CD4-positive, alpha-beta T cell treated with Interleukin-12 subunit alpha and Interleukin-12 subunit beta, for 1 hour (primary cell): ENCODE data around the gene GTF2IRD1.
A peak's percentile ranks its signal among the peaks of the same experiment; 100 is the strongest.

Experiments used
- DNase-seq: peaks from one replicate; pipeline ENCODE4 v3.0.0-alpha.2; 2020

Gene GTF2IRD1

DNA sequence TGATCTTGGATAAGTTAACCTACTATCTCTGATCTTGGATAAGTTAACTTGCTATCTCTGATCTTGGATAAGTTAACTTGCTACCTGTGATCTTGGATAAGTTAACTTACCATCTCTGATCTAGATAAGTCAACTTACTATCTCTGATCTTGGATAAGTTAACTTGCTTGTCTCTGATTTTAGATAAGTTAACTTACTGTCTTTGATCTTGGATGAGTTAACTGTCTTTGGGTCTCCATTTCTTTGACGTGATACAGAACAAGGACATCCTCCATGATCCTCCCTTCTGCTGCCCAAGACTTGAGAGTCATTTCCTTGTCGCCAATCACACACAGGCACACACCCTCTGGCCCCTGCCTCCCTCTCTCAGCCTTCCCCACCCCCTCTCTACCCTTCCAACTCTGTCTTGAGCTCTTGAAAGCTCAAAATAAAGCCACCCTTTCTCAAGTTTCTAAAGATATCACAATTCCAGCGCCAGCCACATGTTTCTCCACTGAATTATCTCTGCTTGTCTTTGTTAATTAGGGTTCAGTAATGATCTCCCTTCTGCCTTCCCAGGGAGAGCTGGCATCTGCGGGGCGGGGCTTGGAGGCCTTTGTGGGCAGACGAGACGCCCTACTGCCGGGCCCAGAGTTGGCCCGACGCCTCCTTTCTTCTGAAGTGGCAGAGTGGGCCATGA lies 118.7 kb downstream of the GTF2IRD1 start:
- no peak for DNase-seq

DNA sequence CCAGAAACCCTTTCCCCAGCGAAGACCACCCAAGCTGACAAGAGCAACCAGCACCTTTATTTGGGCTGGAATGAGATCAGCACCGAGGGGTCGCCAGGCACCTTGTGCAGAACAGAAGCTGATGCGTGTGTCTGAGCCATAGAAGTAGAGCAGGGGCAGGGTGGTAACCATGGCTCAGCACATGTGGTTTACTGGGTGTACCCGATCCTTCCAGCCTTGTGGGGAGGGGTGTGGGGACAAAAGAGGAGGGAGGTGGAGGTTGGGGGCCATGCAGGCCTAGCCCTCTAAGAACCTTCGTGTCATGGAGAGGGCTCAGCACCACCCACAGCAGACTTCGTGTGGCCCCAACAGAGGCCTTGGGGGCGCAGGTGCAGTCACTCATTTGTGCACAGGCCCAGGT lies 119.8 kb downstream of the GTF2IRD1 start:
- DNase-seq = no peak

DNA sequence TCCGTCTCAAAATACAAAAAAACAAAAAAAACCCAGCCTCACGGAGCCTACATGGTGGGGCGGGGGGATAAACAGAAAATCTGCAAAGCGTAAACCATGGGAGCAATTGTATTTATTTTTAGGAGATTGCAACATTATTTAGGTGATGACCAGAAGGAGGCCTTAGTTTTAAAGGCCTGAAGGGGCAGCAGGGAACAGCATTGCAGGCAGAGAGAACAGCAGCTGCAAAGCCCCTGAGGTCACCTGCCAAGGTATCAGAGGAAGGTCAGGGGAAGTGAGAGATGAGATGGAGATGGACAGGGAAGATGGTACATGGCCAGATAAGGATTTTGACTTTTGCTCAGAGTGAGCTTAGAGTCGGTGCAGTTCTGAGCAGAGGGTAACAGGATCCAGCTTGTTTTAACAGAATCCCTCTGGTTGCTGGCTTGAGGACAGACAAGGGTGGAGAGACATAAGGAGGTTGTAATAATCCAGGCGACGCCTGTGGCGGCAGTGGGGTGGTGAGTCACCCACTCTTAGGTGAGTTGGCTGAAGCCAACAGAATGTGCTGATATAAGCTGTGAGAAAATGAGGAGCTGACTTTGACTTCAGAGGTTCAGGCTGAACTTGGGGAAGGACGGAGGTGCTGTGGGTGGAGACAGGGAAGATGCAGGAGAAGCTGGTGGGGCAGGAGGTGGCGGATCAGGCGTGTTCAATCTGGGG lies 121.5 kb downstream of the GTF2IRD1 start:
- no peak for DNase-seq

DNA sequence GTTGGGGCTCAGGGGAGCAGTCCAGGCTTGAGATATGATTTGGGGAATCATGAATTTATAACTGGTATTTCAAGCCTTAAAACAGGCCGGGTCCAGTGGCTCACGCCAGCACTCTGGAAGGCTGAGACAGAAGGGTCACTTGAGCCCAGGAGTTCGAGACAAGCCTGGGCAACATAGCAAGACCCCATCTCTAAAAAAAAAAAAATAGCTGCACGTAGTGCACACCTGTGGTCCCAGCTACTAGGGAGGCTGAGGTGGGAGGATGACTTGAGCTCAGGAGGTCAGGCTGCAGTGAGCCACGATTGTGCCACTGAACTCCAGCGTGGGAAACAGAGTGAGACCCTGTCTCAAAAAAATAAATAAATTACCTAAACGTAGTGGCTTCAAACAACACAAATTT lies 122.1 kb downstream of the GTF2IRD1 start:
- no peak for DNase-seq

DNA sequence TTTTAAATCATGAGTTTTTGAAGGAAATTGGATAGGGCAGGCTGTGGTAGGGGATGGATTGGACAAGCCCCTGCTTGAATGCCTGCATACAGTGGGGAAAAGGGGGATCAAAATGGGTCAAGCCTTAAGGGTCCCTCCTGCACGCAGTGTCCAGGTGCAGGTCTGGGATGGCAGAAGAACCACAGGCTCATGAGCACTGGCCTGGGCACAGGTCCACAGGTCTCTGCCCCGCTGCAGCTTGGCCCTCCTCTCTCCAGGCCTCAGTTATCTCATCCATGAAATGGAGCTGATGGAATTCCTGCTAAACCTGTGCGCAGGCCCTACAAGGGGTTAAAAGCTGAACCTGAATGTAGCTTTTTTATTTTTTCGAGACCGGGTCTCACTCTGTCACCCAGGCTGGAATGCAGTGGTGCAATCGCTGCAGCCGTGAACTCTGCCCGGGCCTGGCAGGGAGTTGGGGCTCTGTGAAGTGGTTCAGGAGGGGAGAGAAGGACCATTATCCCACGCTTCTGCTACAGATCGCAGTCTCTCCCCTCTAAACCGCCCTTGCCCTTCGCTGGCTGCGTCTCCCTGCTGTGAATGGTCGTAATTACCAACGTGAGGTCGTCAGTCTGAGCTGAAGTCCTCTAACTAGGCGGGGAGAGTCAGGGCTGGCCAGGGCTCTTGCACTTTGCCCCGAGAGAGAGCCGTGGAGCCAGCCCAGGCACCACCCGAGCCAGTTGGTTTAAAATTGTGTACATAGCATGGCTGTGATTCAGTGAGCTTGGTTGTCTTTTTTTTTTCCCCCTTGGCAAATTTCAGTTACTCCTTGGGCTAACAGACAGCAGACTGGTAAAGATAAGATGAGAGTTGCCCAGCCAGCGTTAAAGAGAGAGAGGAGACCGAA lies 126.3 kb downstream of the GTF2IRD1 start:
- no peak for DNase-seq

DNA sequence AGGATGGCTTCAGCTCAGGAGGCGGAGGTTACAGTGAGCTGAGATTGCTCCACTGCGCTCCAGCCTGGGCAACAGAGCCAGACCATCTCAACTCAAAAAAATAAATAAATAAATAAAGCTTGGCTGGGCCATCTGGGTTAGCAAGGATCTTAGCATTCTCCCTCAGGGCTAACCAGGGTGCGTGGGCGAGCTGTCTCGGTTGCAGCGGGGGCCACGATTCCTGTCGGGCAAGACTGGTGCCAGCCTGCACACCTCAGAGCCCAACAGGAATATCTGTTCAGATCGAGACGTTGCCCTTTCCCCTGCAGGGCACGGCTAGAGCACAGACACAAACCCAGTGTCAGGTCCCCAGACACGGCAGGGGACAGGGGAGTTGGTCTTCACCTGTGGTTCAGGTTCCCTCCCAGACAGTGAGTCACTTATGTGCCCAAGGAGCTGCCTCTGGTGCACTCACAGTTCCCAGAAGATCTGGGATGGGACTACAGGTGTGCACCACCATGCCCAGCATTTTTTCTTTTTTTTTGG lies 128.3 kb downstream of the GTF2IRD1 start:
- DNase-seq = no peak

DNA sequence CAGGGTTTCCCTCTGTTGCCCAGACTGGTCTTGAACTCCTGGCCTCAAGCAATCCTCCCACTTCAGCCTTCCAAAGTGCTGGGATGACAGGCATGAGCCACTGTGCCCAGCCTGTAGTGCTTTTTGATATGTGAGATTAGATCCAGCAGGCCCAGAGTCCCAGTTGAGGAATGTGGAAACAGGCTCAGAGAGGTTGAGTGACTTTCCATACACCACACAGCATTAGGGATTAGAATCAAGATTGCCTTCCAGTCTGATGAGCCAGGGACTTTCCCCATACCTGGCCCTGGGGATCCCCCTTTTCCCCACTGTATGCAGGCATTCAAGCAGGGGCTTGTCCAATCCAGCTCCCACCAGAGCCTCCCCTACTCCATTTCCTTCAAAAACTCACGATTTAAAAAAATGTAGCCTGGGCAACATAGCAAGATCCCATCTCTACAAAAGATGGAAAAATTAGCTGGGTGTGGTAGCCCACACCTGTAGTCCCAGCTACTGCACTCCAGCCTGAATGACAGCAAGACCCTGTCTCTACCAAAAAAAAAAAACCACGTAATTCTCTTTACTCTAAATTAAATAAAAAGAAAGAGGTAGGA lies 128.8 kb downstream of the GTF2IRD1 start:
- no peak for DNase-seq

DNA sequence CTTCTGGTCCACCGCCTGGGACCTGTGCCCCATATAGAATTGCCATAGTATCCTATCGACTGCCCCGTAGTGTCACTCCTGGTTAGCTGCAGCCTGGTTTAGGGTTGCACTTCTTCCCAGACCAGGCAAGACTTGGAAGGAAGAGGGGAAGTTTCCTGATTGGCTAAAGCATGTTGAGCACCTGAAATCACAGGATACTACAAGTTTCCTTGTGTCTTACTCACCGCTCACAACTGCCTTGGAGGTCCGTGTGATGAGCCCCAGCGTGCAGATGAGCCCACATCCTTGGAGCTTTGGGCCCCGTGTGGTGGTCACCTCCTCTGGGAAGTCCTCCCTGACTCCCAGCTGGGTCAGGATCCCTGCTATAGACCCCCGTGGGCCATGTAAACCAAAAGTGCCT lies 129.9 kb downstream of the GTF2IRD1 start:
- no peak for DNase-seq

DNA sequence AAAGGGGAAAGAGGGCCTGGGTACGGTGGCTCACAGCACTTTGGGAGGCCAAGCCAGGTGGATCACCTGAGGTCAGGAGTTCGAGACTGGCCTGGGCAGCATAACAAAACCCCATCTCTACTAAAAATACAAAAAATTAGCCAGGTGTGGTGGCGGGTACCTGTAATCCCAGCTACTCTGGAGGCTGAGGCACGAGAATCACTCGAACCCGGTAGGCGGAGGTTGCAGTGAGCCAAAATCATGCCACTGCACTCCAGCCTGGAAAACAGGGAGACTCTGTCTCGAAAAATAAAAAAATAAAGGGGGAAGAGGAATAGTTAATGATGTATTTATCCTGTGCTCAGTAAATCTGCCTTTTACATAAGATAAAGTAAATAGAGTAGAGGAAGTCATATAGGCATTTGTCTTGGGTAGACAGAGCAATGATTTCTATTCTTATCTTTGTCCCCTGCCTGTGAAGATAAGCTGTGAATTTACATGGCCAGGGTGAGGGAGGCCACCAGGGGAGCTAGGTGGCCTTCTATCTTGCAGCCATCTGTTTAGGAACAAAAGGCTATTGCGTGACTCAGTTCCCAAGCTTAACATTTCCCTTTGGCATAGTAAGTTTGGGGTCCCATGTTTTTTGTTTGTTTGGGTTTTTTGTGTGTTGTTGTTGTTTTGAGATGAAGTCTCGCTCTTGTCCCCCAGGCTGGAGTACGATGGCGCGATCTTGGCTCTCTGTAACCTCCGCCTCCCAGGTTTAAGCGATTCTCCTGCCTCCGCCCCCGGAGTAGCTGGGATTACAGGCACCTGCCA lies 130.7 kb downstream of the GTF2IRD1 start:
- no peak for DNase-seq

DNA sequence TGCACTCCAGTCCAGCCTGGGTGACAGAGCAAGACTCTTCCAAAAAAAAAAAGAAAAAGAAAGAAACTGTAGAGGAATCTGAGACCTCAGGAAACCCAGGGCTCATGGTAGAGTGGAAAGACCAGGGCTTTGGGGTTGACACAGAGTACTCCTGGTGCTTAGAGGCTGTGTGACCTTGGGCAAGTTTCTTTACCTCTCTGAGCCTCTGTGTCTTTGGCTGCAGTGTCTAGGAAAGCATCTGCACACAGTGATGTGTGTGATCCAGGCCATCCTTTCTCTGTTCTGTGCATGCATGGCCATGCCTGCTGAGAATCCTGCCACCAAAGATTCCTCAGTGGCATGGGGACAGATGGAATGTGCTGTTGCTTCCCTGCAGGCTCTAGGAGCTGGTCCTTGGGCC lies 132.1 kb downstream of the GTF2IRD1 start:
- no peak for DNase-seq

DNA sequence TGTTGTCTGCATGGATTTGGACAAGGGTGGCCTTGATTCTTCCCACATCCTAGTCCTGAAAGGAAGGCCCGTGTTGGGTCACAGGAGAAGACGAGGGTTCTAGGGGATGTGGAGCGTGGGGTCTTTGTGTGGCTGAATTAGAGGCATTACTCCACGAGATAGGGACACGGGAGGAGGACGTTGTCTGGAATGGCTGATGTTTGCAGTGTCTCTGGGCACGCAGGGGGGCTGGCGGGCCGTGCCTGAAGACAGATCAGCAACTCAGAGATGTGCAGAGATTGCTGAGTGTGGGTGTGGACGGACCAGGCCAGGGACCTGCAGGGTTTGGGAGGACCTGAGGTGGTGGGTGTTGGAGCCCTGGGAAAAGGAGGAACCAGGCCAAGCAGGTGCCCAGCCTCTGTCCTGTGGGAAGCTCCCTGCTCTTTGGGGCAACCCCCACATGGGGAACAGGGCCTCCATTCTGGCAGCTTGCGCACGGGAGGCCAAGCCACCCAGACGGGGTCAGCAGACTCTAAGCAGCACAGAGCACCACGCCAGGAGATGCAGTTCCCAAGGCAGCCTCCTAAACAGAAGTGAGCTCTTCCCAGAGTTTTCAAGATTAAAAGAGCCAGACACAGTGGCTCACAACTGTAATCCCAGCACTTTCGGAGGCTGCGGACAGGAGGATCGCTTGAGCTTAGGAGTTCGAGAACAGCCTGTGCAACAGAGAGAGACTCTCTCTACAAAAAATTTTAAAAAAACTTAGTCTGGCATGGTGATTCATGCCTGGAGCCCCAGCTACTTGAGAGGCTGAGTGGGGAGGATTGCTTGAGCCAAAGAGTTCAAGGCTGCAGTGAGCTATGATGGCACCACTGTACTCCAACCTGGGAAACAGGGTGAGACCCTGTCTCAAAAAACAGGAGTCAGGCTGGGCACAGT lies 132.8 kb downstream of the GTF2IRD1 start:
- no peak for DNase-seq

DNA sequence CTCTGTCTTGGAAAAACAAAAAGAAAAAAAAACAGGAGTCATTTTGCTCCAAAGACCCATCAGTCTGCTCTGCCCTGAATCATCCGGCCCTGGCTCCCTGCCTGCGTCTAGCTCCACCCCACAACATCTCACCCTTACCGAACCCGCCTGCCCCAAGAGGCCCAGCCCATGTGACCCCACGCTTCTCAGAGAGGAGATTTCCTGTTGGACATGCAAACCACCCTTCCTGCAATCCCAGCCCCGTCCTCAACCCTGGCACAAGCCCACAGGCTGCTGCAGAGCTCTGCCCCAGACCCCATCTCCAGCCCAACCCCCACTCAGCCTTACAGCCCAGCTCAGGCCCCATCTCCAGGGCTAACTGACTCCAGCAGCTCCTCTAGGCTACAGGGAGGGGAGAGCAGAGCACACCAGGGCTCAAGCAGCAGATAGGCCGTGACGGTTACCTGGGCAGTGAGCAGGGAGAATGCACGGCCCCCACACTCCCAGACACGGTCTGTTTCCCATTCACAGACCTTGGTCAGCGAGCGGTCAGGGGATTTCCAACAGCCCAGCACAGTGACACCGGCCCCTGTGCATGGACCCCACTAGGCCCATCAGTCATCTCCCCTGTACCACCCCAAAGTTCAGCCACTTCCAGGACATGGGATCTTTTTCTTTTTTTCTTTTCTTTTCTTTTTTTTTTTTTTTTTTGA lies 133.9 kb downstream of the GTF2IRD1 start:
- DNase-seq = no peak

DNA sequence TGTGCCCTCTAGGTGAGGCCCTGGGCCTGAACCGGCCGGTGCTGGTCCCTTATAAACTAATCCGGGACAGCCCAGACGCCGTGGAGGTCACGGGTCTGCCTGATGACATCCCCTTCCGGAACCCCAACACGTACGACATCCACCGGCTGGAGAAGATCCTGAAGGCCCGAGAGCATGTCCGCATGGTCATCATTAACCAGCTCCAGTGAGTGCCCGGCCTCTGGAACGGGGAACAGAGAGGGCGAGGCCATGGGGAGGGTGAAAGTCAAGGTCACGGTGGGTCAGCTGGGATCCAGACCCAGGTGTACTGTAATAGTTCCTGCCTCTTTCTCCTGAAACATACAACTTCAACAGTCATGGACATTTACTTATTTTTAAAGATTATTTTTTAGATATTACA lies 137.1 kb downstream of the GTF2IRD1 start:
- no peak for DNase-seq

DNA sequence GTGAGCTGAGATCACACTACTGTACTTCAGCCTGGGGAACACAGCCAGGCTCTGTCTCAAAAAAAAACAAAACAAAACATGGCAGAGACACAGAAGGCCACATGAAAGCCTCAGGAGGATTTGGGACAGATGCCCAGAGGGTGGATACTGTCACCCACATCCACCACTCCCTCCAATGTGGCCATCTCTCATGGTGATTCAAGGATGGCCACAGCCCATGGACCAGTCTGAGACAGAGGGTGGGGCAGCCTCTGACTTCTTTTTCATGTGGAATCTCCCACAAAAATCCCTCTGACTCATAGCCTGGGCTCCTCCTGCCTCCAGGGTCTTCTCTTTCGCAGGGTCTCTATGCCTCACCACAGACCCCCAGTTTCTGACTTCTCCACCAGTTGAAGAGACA lies 144.9 kb downstream of the GTF2IRD1 start:
- DNase-seq = no peak

DNA sequence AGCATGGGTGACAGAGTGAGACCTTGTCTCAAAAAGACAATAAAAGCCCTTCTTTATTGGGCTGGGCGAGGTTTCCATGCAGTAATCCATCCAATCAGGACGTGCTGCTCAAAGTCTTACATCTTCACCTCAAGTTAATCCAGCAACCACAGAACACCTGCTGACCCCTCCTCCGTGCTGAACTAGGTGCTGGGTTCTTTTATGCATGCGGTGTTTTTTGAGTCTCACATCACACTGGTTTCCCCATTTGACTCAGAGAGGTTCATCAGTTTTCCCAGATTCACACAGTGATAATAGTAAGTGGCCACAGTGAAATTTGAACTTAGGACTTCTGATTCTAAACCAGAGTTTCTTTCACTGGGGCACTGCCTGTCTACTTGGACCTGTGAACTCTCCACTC lies 145.5 kb downstream of the GTF2IRD1 start:
- no peak for DNase-seq

DNA sequence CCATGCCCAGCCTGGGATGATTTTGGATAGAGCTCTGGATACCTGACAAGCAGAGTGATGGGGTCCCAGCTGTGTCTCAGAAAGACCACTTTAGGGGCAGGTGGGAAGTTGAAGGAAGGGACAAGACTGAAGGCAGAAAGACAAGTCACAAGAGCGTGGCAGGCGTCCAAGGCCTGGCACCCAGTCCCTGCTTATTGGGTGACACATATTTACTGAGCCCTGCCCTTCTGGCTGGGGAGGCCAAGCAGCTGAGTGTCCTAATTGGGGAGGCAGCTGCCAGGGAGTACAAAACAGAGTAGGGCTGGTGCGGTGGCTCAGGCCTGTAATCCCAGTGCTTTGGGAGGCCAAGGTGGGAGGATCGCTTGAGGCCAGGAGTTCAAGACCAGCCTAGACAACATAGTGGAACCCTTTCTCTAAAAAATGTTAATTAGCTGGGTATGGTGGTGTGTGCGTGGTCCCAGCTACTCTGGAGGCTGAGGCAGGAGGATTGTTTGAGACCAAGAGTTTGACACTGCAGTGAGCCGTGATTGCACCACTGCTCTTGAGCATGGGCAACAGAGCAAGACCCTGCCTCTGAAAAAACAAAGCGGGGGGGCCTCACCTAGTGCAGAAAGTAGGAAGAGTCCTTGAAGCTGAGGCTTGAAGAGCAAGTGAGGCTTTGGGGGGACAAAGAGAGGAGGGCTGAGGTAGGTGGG lies 150.8 kb downstream of the GTF2IRD1 start:
- no peak for DNase-seq

DNA sequence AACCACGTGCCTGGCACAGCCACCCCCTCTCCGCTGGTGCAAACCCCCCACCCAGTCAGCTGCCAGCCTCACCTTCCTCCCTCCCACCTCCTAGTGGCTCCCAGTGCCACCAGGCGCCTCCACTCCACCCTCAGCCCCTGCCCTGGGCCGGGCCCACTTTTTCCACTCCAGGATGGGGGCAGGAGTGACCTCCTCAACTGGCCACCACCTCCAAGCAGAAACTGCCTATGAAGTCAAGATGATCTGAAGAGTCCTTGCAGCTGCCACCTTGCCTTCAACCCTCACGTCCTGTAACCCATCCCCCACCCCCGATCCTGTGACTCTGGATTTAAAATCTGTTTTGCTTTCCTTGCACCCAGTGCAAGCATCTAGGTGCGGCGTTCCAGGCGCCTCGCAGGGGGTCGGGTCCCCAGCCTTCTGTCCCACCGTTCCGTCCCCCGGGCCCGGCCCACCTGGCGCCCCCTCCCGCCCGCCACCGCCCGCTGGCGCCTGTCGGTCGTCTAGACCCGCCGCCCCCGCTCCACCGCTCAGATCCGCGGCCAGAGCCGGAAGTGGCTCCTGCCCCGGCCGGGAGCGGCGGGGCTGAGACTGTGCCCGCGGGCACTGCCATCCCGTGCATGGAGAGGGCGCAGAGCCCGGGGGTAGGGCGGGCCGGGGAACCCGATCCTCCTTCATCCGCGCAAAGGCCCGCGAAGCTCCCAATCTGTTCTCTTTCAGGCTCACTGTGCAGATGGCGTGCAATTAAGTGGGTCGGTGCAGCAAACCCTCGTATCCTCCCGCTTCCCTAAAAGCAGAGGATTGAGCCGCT lies 152.6 kb downstream of the GTF2IRD1 start:
- DNase-seq = peak; percentile 31

DNA sequence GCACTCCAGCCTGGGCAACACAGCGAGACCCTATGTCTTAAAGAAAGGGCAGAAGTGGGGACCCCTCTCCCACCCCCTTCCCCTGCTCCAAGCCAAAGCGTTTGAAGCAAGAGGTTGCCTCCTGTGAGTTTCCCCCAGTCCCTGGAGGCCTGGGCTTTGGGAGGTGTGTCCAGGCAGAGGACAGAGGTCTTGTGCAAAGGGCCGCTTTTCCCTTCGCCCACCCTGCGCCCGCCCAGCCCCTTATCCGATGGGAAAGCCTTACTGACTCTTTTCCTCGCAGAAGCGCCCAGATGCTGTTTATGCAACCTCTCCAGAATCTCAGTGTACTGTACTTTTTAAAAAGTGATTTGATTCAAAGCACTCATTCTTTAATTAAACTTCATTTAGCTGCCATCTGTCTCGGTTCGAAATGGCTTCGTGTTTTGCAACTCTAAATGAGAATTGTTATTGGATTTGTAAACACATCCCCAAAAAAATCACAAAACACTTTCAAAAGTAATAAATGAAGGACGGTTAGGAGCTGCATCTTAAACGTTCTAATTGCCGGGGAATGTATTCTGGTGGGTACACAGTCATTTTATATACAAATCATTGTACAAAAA lies 153.3 kb downstream of the GTF2IRD1 start:
- DNase-seq = no peak
